Hepatocyte (in vitro differentiated cells): ENCODE measurements around the gene ANO10. TPM values are rescaled to one million over a fixed set of nuclear protein-coding genes. Genes with fewer than 3 reads are reported as not detected.

ENCODE experiments used
- DNase-seq: peaks from one replicate; pipeline ENCODE4 v3.0.0-alpha.2; 2016; ENCODE audit warnings: low spot score
- H2AFZ ChIP-seq: fragments of 200-600 bp; sonication (generic); 2 replicates; pipeline ENCODE4 v1.6.0; 2016; ENCODE audit warnings: antibody characterized with exemption, mild to moderate bottlenecking
- H3K27ac ChIP-seq: fragments of 200-600 bp; sonication (generic); 2 replicates; pipeline ENCODE4 v1.5.1; 2016; ENCODE audit warnings: mild to moderate bottlenecking
- H3K27me3 ChIP-seq: fragments of 200-600 bp; sonication (generic); 2 replicates; pipeline ENCODE4 v1.6.1; 2016
- H3K36me3 ChIP-seq: fragments of 200-600 bp; sonication (generic); replicated peaks from 2 replicates; pipeline ENCODE4 v1.5.1; 2016; ENCODE audit warnings: low read depth; ENCODE audit not compliant: insufficient read depth
- H3K4me1 ChIP-seq: fragments of 200-600 bp; sonication (generic); 2 replicates; pipeline ENCODE4 v1.5.1; 2016; ENCODE audit warnings: mild to moderate bottlenecking, moderate library complexity; ENCODE audit not compliant: insufficient read depth
- H3K4me2 ChIP-seq: fragments of 200-600 bp; sonication (generic); 2 replicates; pipeline ENCODE4 v1.6.0; 2016
- H3K4me3 ChIP-seq: fragments of 200-600 bp; sonication (generic); 2 replicates; pipeline ENCODE4 v1.5.1; 2016; ENCODE audit warnings: mild to moderate bottlenecking
- H3K79me2 ChIP-seq: fragments of 200-600 bp; sonication (generic); 2 replicates; pipeline ENCODE4 v1.6.0; 2017; ENCODE audit warnings: mild to moderate bottlenecking
- H3K9me2 ChIP-seq: fragments of 200-600 bp; sonication (generic); replicated peaks from 2 replicates; pipeline ENCODE4 v1.6.0; 2017; ENCODE audit warnings: mild to moderate bottlenecking; ENCODE audit not compliant: insufficient read depth
- H3K9me3 ChIP-seq: fragments of 200-600 bp; sonication (generic); 2 replicates; pipeline ENCODE4 v1.5.1; 2016; ENCODE audit warnings: low read depth, mild to moderate bottlenecking
- H4K20me1 ChIP-seq: fragments of 200-600 bp; sonication (generic); 2 replicates; pipeline ENCODE4 v1.6.0; 2016; ENCODE audit warnings: mild to moderate bottlenecking; ENCODE audit not compliant: insufficient read depth, poor library complexity, severe bottlenecking
- CTCF ChIP-seq: fragments of 200-600 bp; sonication (generic); IDR thresholded peaks from 2 replicates; pipeline ENCODE4 v1.5.1; 2016; ENCODE audit warnings: antibody characterized with exemption, mild to moderate bottlenecking; ENCODE audit not compliant: poor library complexity
- EZH2 ChIP-seq: fragments of 200-600 bp; sonication (generic); IDR thresholded peaks from 2 replicates; pipeline ENCODE4 v1.6.1; 2016; ENCODE audit warnings: antibody characterized with exemption, mild to moderate bottlenecking, borderline replicate concordance
- EZH2phosphoT487 ChIP-seq: fragments of 200-600 bp; sonication (generic); IDR thresholded peaks from one replicate; pipeline ENCODE4 v1.6.1; 2018; ENCODE audit warnings: antibody characterized with exemption, mild to moderate bottlenecking, low read depth, moderate library complexity; ENCODE audit not compliant: unreplicated experiment, severe bottlenecking
- WGBS: methylation state at CpG from one replicate; pipeline ENCODE4 v1.1.6; 2016; ENCODE audit warnings: low lambda C conversion rate; ENCODE audit errors: missing lambda C conversion rate; 5-methylcytosine and 5-hydroxymethylcytosine counted together
- polyA plus RNA-seq: library from polyadenylated mRNA; unstranded; fragments of >200 nt; fragmentation: Nextera tagmentation; extraction: Ambion mirVana; gene quantifications from 2 replicates; pipeline ENCODE4 v1.2.1, GENCODE V29; 2016
- total RNA-seq: library from RNA; depleted of rRNA; stranded (reverse); fragments of >200 nt; gene quantifications from 2 replicates; pipeline ENCODE4 v1.2.3, GENCODE V29; 2014

Gene ANO10
- total and polyA plus RNA-seq, 2 experiments from 2014 or later: 28.5 to 33.5 TPM

- no peak overlapping the region for H3K4me3 ChIP-seq
- no peak overlapping the region for H2AFZ ChIP-seq
- H3K4me2 ChIP-seq: no peak overlapping the region
- no peaks in the 10 kb centered on the region for H3K4me1 ChIP-seq
- H3K27me3 ChIP-seq: no peaks in the 10 kb centered on the region
- DNase-seq: no peak
- WGBS: 98% methylated on average over 3 of the region's 3 CpGs
- H3K79me2 ChIP-seq: no peaks in the 10 kb centered on the region
- H3K9me3 ChIP-seq: no peaks in the 10 kb centered on the region
- H3K36me3 ChIP-seq: no peaks in the 10 kb centered on the region
- H3K27ac ChIP-seq: no peak overlapping the region
- no peaks in the 10 kb centered on the region for H4K20me1 ChIP-seq
- TF ChIP-seq EZH2 (no peak), CTCF (no peak), EZH2phosphoT487 (no peak)
- no peaks in the 10 kb centered on the region for H3K9me2 ChIP-seq
These were observed 15.9 kb upstream of the ANO10 start for GRCh38 chr3:43637702-43638101.

- TF ChIP-seq CTCF (no peak), EZH2phosphoT487 (no peak), EZH2 (no peak)
- Histone ChIP-seq H3K27ac (no peak overlapping the region), H3K36me3 (no peaks in the 10 kb centered on the region), H3K9me3 (no peaks in the 10 kb centered on the region), H3K79me2 (no peaks in the 10 kb centered on the region), H3K4me2 (no peak overlapping the region), H3K27me3 (no peaks in the 10 kb centered on the region), H3K4me1 (no peaks in the 10 kb centered on the region), H3K4me3 (no peak overlapping the region), H4K20me1 (no peaks in the 10 kb centered on the region), H3K9me2 (no peaks in the 10 kb centered on the region), H2AFZ (no peak overlapping the region)
- WGBS: 79% methylated on average over 7 of the region's 7 CpGs
- no peak for DNase-seq
These were observed 11.2 kb upstream of the ANO10 start for GRCh38 chr3:43632986-43633385.

GRCh38 chr3:43632269-43632733, 10.5 kb upstream of the ANO10 start:
- Histone ChIP-seq H3K27me3 (no peaks in the 10 kb centered on the region), H3K9me3 (no peaks in the 10 kb centered on the region), H3K36me3 (no peaks in the 10 kb centered on the region), H3K79me2 (no peaks in the 10 kb centered on the region), H3K9me2 (no peaks in the 10 kb centered on the region), H3K4me2 (no peak overlapping the region), H4K20me1 (no peaks in the 10 kb centered on the region), H3K4me3 (no peak overlapping the region), H3K4me1 (no peaks in the 10 kb centered on the region), H3K27ac (no peak overlapping the region), H2AFZ (no peak overlapping the region)
- no peak for TF ChIP-seq EZH2
- TF ChIP-seq EZH2phosphoT487: no peak
- no peak for TF ChIP-seq CTCF
- DNase-seq: no peak
- 96% methylated on average over 2 of the region's 2 CpGs for WGBS

GRCh38 chr3:43629741-43630140, 7.9 kb upstream of the ANO10 start:
- no peak for TF ChIP-seq EZH2
- no peak for TF ChIP-seq CTCF
- no peak for TF ChIP-seq EZH2phosphoT487
- Histone ChIP-seq H3K27me3 (no peaks in the 10 kb centered on the region), H3K9me3 (no peaks in the 10 kb centered on the region), H3K9me2 (no peaks in the 10 kb centered on the region), H3K79me2 (no peaks in the 10 kb centered on the region), H3K36me3 (no peaks in the 10 kb centered on the region), H3K4me3 (no peak overlapping the region), H4K20me1 (no peaks in the 10 kb centered on the region), H3K27ac (no peak overlapping the region), H2AFZ (no peak overlapping the region), H3K4me1 (no peaks in the 10 kb centered on the region), H3K4me2 (no peak overlapping the region)
- WGBS: 92% methylated on average over 1 of the region's 1 CpG
- DNase-seq: no peak
